GM12878 (cell line): ENCODE results near the gene IFNL2.

Experiments used
- CBFB ChIP-seq: IDR thresholded peaks from 2 replicates; pipeline ENCODE4 v1.6.1; 2016; ENCODE audit warnings: antibody characterized with exemption, low read depth
- CREM ChIP-seq: IDR thresholded peaks from 2 replicates; pipeline ENCODE4 v1.6.1; 2014; ENCODE audit warnings: antibody characterized with exemption, low read depth
- ESRRA ChIP-seq: IDR thresholded peaks from 2 replicates; pipeline ENCODE4 v1.6.1; 2012; ENCODE audit warnings: mild to moderate bottlenecking, low read length, improper control_type of control experiment
- POLR2A ChIP-seq: IDR thresholded peaks from 2 replicates; pipeline ENCODE4 v1.6.1; 2011; ENCODE audit warnings: low read depth, mild to moderate bottlenecking, low read length
- TBL1XR1 ChIP-seq: IDR thresholded peaks from 2 replicates; pipeline ENCODE4 v1.6.1; 2012; ENCODE audit warnings: low read depth, low read length, improper control_type of control experiment
- YY1 ChIP-seq: IDR thresholded peaks from 2 replicates; pipeline ENCODE4 v1.6.1; 2011; ENCODE audit warnings: low read depth, mild to moderate bottlenecking, low read length
- TF ChIP-seq, protein P1 (sequence below): fragments of 450-650 bp; IDR thresholded peaks from 2 replicates; pipeline ENCODE4 v1.6.1; 2016; ENCODE audit warnings: mild to moderate bottlenecking, moderate library complexity, borderline replicate concordance
- TF ChIP-seq, protein P2 (sequence below): IDR thresholded peaks from 2 replicates; pipeline ENCODE4 v1.6.1; 2011; ENCODE audit warnings: borderline replicate concordance, low read depth, mild to moderate bottlenecking, moderate library complexity, low read length; ENCODE audit not compliant: insufficient read depth, poor library complexity, severe bottlenecking
- TF ChIP-seq, protein P3 (sequence below), 3 experiments: IDR thresholded peaks in 2 of 3; conservative IDR thresholded peaks in 1 of 3; 2 replicates each; pipeline ENCODE4 v1.5.1; 2011; ENCODE audit warnings: low read depth in 3 of 3, low read length in 3 of 3, mild to moderate bottlenecking in 3 of 3, control low read depth in 2 of 3, moderate library complexity in 2 of 3, inconsistent platforms in 1 of 3, mixed read lengths in 1 of 3; ENCODE audit not compliant: control insufficient read depth in 2 of 3, insufficient read depth in 1 of 3; ENCODE audit errors: extremely low read depth in 1 of 3

DNA sequence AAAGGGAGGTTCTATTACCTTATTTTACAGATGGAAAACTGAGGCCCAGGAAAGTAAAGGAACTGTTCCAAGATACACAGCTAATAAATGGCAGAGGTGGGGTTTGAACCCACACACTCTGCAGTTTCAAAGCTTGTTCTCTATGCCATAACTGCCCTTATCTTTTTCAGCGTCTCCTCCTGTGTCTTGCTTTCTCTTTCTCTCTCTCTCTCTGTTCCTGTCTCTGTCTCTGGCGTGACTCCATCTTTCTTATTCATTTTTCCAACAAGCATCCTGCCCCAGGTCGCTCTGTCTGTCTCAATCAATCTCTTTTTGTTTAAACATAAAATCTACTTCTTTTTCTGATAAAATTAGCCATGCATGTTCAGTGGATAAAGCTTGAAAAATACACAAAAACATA, 16.4 kb upstream of the IFNL2 start:
- TF ChIP-seq, protein P1, sequence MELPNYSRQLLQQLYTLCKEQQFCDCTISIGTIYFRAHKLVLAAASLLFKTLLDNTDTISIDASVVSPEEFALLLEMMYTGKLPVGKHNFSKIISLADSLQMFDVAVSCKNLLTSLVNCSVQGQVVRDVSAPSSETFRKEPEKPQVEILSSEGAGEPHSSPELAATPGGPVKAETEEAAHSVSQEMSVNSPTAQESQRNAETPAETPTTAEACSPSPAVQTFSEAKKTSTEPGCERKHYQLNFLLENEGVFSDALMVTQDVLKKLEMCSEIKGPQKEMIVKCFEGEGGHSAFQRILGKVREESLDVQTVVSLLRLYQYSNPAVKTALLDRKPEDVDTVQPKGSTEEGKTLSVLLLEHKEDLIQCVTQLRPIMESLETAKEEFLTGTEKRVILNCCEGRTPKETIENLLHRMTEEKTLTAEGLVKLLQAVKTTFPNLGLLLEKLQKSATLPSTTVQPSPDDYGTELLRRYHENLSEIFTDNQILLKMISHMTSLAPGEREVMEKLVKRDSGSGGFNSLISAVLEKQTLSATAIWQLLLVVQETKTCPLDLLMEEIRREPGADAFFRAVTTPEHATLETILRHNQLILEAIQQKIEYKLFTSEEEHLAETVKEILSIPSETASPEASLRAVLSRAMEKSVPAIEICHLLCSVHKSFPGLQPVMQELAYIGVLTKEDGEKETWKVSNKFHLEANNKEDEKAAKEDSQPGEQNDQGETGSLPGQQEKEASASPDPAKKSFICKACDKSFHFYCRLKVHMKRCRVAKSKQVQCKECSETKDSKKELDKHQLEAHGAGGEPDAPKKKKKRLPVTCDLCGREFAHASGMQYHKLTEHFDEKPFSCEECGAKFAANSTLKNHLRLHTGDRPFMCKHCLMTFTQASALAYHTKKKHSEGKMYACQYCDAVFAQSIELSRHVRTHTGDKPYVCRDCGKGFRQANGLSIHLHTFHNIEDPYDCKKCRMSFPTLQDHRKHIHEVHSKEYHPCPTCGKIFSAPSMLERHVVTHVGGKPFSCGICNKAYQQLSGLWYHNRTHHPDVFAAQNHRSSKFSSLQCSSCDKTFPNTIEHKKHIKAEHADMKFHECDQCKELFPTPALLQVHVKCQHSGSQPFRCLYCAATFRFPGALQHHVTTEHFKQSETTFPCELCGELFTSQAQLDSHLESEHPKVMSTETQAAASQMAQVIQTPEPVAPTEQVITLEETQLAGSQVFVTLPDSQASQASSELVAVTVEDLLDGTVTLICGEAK = no peak
- TF ChIP-seq, protein P2, sequence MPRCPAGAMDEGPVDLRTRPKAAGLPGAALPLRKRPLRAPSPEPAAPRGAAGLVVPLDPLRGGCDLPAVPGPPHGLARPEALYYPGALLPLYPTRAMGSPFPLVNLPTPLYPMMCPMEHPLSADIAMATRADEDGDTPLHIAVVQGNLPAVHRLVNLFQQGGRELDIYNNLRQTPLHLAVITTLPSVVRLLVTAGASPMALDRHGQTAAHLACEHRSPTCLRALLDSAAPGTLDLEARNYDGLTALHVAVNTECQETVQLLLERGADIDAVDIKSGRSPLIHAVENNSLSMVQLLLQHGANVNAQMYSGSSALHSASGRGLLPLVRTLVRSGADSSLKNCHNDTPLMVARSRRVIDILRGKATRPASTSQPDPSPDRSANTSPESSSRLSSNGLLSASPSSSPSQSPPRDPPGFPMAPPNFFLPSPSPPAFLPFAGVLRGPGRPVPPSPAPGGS = no peak
- TF ChIP-seq TBL1XR1 (no peak), CREM (no peak), CBFB (no peak), ESRRA (no peak), YY1 (no peak), POLR2A (no peak)
- TF ChIP-seq, protein P3, sequence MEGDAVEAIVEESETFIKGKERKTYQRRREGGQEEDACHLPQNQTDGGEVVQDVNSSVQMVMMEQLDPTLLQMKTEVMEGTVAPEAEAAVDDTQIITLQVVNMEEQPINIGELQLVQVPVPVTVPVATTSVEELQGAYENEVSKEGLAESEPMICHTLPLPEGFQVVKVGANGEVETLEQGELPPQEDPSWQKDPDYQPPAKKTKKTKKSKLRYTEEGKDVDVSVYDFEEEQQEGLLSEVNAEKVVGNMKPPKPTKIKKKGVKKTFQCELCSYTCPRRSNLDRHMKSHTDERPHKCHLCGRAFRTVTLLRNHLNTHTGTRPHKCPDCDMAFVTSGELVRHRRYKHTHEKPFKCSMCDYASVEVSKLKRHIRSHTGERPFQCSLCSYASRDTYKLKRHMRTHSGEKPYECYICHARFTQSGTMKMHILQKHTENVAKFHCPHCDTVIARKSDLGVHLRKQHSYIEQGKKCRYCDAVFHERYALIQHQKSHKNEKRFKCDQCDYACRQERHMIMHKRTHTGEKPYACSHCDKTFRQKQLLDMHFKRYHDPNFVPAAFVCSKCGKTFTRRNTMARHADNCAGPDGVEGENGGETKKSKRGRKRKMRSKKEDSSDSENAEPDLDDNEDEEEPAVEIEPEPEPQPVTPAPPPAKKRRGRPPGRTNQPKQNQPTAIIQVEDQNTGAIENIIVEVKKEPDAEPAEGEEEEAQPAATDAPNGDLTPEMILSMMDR (IDR thresholded peaks at IDR 0.05 in 2 of 3, conservative IDR thresholded peaks at IDR 0.05 in 1 of 3; ENCODE audit: control insufficient read depth in 2 of 3, extremely low read depth in 1 of 3, insufficient read depth in 1 of 3, low read depth in 3 of 3, low read length in 3 of 3) = no peak
